ENCODE measurements around the gene PYHIN1.

DNA sequence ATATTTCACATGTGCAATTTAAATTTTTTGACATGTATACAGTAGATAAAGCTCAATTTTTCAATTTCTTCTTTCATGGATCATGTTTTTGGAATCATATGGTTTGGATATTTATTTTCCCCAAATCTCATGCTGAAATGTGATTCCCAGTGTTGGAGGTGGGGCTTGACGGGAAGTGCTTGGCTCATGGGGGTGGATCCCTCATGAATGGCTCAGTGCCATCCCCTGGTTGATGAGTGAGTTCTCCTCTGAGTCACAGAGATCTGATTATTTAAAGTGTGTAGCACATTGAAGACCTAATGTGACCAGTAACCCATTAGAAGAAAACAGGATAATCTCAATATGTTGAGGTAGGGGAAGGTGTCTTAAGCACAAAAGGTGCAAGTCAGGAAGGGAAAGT, 69.3 kb downstream of the PYHIN1 start:
- TF ChIP-seq, protein P1, sequence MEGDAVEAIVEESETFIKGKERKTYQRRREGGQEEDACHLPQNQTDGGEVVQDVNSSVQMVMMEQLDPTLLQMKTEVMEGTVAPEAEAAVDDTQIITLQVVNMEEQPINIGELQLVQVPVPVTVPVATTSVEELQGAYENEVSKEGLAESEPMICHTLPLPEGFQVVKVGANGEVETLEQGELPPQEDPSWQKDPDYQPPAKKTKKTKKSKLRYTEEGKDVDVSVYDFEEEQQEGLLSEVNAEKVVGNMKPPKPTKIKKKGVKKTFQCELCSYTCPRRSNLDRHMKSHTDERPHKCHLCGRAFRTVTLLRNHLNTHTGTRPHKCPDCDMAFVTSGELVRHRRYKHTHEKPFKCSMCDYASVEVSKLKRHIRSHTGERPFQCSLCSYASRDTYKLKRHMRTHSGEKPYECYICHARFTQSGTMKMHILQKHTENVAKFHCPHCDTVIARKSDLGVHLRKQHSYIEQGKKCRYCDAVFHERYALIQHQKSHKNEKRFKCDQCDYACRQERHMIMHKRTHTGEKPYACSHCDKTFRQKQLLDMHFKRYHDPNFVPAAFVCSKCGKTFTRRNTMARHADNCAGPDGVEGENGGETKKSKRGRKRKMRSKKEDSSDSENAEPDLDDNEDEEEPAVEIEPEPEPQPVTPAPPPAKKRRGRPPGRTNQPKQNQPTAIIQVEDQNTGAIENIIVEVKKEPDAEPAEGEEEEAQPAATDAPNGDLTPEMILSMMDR (IDR thresholded peaks at IDR 0.05; ENCODE audit: low read depth, low read length): no peak
- TF ChIP-seq MYC (IDR thresholded peaks at IDR 0.05; ENCODE audit: low read depth, low read length) (no peak), POLR2A (IDR thresholded peaks at IDR 0.05; ENCODE audit: extremely low read depth, insufficient read length) (no peak), MAX (IDR thresholded peaks at IDR 0.05; ENCODE audit: low read depth, low read length) (no peak)

All from NB4 (cell line).